Mucosa of descending colon (tissue), 3 donors: ENCODE measurements around the gene NEDD4. TPM values are rescaled to one million over a fixed set of nuclear protein-coding genes. Genes with fewer than 3 reads are reported as not detected.

ENCODE experiments used
- ATAC-seq: fragments of 200-7000 bp; cut with Tn5 transposase; one replicate; pipeline ENCODE4 v1.9.1; 2020; ENCODE audit warnings: mild to moderate bottlenecking, moderate library complexity
- DNase-seq, 3 donors: peaks; one replicate each; pipeline ENCODE4 v3.0.0-alpha.2; 2020
- H3K36me3 ChIP-seq: fragments of 200-600 bp; one replicate; pipeline ENCODE4 v1.8.0; 2021; ENCODE audit warnings: low read depth, mild to moderate bottlenecking
- H3K4me1 ChIP-seq: fragments of 200-600 bp; one replicate; pipeline ENCODE4 v1.8.0; 2021; ENCODE audit warnings: low read depth, mild to moderate bottlenecking
- H3K4me3 ChIP-seq: fragments of 200-600 bp; one replicate; pipeline ENCODE4 v1.8.0; 2021; ENCODE audit warnings: mild to moderate bottlenecking
- H3K9me3 ChIP-seq: fragments of 200-600 bp; one replicate; pipeline ENCODE4 v1.8.0; 2021; ENCODE audit warnings: mild to moderate bottlenecking
- intact Hi-C, 2 donors: fragments of 100-400 bp; cut with DNase I in 1 of 2; cut with micrococcal nuclease in 1 of 2; formaldehyde crosslinking; loops; one replicate each; pipeline versions ENCODE4 v1.11.0 to v1.11.1; 2022; cut with DNase I, micrococcal nuclease
- total RNA-seq, 3 donors: library from RNA; stranded (reverse); fragmentation: NEBNext Ultra II Directional in 2 of 3; extraction: Animal tissue kit (Norgen Biotek cat#: 25700) in 2 of 3; gene quantifications; one replicate each; pipeline versions ENCODE4 v1.2.1 to v1.2.4, GENCODE V29; 2021 to 2023
- TF ChIP-seq, protein P1 (sequence below): fragments of 200-600 bp; IDR thresholded peaks from one replicate; pipeline ENCODE4 v1.8.0; 2022; ENCODE audit warnings: antibody characterized with exemption, mild to moderate bottlenecking
- donor health status: DM: no; HTN: no; CAD: no; lungs with moderate emphysema.
- donor health status: DM: no; HTN: no; CAD: no.
- donor health status: DM: no; HTN: yes; CAD: no.

The NEDD4 gene
- total RNA-seq, 3 donors from 2014 or later, result 9.3 to 21.5 (median 10.2) TPM

DNA sequence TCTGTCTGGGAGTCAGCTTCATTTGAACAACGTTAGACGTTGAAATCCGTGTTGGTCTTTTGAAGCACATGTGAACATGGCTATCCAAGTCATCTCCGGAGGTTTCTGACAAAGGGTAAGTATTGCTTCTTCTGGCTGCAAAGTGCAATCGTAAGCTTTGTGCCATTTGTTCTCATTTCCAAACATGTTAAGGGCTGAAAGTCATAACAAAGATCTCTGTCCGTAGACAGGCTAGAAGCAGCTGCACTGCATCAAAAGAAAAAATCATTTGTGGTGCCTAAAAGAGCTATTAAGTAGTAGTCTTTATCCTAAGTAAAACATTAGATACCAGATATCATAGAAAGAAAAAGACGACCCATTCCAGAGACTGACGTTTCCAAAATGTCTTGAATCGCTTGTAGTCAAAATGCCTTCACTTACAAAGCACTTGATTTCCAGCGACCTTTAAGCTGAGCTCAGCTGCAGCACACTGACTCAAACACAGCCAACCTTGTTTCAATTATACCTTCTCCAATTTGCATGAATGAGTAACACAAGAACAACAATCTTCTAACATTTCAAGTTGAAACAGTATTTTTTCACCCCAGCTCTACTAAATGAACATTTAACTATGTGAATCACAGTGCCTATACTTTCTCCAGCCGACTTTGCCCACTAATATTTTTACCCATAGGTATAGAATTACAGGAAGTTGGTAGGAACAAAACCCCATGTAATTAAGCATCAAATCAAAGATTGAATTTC lies 76.6 kb downstream of the NEDD4 start:
- ATAC-seq, result no peak
- Histone ChIP-seq H3K9me3 (no peaks in the 10 kb centered on the region), H3K36me3 (no peaks in the 10 kb centered on the region), H3K4me3 (no peak overlapping the region), H3K4me1 (no peaks in the 10 kb centered on the region)
- TF ChIP-seq, protein P1, sequence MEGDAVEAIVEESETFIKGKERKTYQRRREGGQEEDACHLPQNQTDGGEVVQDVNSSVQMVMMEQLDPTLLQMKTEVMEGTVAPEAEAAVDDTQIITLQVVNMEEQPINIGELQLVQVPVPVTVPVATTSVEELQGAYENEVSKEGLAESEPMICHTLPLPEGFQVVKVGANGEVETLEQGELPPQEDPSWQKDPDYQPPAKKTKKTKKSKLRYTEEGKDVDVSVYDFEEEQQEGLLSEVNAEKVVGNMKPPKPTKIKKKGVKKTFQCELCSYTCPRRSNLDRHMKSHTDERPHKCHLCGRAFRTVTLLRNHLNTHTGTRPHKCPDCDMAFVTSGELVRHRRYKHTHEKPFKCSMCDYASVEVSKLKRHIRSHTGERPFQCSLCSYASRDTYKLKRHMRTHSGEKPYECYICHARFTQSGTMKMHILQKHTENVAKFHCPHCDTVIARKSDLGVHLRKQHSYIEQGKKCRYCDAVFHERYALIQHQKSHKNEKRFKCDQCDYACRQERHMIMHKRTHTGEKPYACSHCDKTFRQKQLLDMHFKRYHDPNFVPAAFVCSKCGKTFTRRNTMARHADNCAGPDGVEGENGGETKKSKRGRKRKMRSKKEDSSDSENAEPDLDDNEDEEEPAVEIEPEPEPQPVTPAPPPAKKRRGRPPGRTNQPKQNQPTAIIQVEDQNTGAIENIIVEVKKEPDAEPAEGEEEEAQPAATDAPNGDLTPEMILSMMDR, result no peak
- intact Hi-C loops, result no loop called here
- no peak for DNase-seq

DNA sequence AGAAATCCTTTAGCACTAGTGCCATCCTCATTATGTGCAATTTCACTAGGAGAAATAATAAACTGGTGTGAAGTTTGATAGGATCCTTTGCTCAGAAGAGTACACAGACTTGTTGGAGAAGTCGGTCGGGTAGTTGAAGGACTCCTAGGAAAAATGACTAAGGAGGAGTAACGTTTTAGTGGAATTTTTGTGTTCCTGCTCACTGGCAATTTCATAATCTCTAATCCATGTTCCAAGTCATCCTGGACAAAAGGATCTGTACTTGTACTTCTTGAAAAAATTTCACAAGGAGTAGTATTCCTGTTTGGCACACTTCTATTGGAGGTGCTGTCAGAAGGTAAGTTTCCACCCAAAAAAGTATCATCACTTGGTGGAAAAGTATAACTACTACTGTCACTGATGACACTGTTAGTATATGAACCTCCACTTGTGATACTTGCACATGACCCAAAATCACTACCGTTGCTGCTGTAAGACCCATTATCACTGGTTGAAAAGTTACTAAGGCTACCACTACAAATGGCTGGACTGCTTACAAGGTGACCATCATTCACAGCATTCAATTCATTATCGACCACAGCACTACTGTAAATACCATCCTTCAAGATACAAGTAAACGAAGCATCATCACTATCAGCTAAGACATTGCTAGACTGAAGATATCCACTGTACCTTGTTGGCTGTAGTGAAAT lies 77.4 kb downstream of the NEDD4 start:
- TF ChIP-seq, protein P1, result no peak
- DNase-seq (no peak), ATAC-seq (no peak)
- intact Hi-C loops, result no loop called here
- Histone ChIP-seq H3K36me3 (no peaks in the 10 kb centered on the region), H3K4me1 (no peaks in the 10 kb centered on the region), H3K9me3 (no peaks in the 10 kb centered on the region), H3K4me3 (no peak overlapping the region)

DNA sequence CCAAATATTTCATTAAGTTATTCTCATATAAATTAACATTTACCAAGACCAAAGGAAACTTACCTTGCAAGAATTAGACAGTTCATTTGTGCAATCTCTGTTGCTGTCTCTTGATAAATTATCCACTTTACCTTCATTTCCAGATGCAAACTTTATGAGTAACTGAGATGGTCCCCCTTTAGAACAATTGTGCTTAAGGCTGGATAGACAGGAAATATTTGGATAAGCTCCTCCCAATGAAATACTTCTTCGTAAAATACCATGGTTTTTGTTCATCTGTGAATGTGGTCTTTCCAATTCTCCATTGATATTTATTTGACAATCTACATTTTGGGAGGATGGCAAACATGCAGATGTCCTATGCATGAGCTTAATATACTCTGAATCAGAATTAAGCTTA lies 78.2 kb downstream of the NEDD4 start:
- Histone ChIP-seq H3K4me1 (no peaks in the 10 kb centered on the region), H3K4me3 (no peak overlapping the region), H3K9me3 (no peaks in the 10 kb centered on the region), H3K36me3 (no peaks in the 10 kb centered on the region)
- TF ChIP-seq, protein P1, result no peak
- intact Hi-C loops, result no loop called here
- ATAC-seq (no peak), DNase-seq (no peak)

DNA sequence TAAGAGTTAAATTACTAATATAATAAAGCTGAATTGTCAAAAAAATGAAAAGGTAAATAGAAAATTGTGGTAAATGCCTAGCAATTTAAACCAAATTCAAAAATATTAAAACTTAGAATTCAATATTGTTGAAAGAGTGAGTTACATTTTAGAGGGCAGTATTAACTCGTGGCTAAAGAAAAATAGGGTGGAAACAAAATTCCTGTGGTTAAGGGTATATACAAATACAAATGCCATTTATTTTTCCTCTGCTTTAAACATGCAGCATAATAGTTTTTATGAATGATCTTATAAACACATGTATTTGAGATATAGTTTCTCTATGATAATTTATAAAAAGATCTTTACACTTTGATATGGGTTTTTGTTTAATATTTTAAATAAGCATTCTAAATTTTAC lies 79.0 kb downstream of the NEDD4 start:
- Histone ChIP-seq H3K36me3 (no peaks in the 10 kb centered on the region), H3K4me1 (no peaks in the 10 kb centered on the region), H3K4me3 (no peak overlapping the region), H3K9me3 (no peaks in the 10 kb centered on the region)
- TF ChIP-seq, protein P1, result no peak
- ATAC-seq (no peak), DNase-seq (no peak)
- intact Hi-C loops, result no loop called here

DNA sequence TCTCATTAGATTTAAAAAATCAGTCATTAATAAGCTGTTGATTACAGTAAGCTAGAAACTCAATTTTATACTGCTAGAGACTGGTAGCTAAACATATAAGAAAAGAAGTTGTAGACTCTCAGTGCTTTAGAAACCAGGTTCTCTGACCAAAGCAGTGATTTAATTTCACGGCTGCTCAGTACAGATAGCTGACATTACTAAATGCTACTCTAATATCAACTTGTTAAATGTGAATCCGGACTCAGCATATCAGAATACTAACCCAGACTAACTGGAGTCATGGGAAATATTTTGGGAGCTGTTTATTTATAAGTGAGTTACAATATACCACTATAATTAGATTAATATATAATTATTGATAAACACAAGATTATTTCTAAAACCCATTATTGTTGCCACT lies 80.4 kb downstream of the NEDD4 start:
- no peak for DNase-seq
- H3K4me1 ChIP-seq, result no peaks in the 10 kb centered on the region
- H3K9me3 ChIP-seq, result no peaks in the 10 kb centered on the region
- H3K36me3 ChIP-seq, result no peaks in the 10 kb centered on the region
- ATAC-seq, result no peak
- intact Hi-C loops, result no loop called here
- no peak overlapping the region for H3K4me3 ChIP-seq
- TF ChIP-seq, protein P1, result no peak
